NCI-H446 treated with DMSO at 0.1 percent for 48 hours (cell line): Measurements from ENCODE around the gene DENND6B.
A peak's percentile ranks its signal among the peaks of the same experiment; 100 is the strongest.
"Not testable (repeated sequence)": the region's sequence is repeated elsewhere in the genome, so short reads cannot be mapped to it uniquely, and the experiment has no call there.

Experiments
- DNase-seq: peaks from one replicate; lab custom pipeline; 2025; lab: John Stamatoyannopoulos, UW

Gene DENND6B

DNA sequence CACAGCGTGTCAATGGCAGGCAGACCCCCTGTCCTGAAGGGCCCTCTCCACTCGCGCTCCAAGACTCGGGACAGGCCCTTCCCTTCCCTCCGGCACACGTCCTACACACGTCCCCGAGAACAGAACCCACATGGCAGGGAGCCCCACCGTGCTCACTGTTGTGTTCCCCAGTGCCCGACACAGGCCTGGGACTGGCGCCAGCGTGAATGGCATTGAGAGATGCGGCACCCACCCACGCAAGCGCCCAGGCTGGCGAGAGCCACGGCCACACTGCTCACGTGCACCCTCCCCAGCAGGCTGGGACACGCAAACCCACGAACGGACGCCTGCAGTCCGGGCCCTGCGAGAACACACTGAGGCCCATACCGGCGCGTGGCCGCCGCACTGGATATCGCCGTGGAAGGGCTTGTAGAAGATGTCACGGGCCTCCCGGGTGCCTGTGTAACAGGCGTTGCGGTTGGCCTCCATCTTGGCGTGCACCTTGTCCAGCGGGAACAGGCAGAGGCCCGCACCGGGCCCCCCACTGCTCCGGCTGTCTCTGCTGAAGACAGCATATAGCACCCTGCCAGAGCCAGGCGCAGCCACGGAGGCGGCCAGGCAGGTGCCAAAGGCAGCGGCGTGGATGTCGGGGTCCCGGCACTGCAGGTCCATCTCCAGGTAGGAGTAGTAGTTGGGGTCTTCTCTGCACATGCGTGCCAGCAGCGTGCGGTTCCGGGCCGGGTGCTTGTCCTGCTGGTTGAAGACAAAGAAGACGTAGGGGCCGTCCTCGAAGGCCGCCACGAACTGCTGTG lies 37.5 kb downstream of the DENND6B start:
- DNase-seq = no peak

DNA sequence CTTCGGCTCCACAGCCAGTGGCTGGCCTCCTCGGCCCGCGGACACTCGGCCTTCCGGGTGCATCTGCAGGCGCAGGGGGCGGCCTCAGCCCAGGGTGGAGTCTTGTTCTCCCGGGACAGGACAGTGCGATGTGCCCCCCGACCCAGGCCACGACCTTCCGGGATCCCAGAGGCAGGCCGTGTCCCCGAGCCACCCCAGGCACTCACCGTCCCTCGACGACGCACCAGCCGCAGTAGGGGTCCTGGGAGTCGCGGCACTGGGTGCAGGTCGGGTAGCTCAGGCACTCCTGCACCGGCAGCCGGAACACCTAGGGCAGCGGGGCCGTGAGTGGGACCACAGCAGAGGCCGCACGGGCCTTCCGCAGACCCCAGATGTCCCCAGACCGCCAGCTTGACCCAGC lies 39.1 kb downstream of the DENND6B start:
- DNase-seq = no peak

DNA sequence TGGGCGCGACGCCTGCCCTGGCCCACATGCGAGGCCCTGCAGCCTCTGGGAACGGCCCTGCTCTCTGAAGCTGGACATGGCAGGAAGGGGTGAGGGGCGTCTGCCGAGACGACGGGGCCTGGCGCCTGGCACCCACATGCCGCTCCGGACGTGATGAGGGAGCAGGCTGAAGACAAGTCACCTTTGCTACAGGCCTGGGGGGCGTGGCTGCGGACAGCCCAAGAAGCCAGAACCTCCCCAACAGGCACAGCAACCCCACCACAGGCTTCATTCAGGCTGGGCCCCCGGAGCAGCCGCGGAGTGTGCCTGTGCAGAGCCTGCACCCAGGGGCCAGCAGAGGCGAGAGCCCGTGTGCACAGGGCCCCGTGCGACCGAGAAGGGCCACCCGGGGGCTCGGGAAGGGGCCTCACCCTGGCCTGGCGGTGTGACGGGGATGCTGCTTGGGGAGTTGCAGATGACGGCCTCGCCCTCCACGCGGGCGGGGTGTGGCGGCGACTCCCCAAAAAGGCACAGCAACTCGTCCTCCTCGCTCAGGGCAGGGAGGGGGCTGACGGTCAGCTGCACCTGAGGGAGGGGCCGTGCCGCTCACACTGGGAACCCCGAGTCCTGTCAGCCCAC lies 40.0 kb downstream of the DENND6B start:
- no peak for DNase-seq

DNA sequence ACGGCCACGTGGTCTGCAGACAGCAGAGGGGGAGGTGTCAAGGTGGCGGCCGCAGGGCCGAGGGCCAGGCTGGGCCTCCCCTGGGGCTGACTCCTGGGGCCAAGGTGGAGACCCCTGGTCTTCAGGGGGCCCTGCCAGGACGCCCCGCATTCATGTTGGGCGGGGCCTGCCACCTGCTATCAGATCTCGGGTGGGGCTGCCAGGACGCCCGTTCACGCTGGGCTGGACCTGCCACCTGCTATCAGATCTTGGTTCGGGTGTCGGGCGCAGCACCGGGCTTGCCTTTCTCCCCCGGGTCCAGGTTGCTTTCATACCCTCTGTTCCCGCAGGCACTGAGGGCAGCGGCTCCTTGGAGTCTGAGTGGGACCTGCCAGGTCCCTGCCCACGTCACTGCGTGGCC lies 40.5 kb downstream of the DENND6B start:
- DNase-seq = no peak

DNA sequence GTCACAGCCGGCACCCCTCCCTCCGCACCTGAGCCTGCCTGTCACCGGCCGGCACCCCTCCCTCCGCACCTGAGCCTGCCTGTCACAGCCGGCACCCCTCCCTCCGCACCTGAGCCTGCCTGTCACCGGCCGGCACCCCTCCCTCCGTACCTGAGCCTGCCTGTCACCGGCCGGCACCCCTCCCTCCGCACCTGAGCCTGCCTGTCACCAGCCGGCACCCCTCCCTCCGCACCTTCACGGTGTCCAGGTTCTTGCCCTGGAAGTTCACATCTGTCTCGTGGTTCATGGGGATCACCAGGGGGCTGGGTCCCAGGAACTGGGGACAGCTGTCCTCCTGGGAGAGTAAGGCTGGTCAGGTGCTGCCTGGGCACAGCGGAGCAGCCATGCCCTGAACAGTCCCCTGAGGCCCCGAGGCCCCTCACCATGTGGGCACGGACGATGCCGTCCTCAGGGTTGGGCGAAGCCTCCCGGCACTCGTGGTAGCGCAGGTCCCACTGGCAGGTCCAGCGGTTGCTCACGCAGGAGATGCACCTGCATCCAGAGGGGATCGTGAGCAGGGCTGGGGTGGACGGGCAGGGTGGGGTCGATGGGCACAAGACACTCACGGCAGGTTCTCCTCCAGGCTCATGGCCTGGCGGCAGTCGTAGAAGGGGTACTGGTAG lies 41.1 kb downstream of the DENND6B start:
- no peak for DNase-seq

DNA sequence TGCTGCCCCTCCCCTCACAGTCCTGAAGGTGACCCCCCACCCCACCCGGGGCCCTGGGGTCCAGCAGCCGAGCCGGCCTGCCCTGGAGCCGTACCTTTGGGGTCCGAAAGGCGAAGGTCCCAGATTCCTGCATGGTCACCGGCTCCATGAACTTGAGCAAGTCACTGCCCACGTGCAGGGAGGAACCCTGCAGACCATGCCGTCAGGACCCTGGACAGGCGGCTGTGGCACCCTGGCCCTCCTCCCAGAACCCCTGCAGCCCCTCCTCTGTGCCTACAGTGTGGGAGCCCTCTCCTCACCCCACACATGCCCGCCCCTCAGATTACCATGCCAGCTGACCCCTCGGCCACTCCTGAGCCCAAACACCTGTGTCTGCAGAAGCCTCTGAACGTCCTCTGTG lies 42.3 kb downstream of the DENND6B start:
- no peak for DNase-seq

DNA sequence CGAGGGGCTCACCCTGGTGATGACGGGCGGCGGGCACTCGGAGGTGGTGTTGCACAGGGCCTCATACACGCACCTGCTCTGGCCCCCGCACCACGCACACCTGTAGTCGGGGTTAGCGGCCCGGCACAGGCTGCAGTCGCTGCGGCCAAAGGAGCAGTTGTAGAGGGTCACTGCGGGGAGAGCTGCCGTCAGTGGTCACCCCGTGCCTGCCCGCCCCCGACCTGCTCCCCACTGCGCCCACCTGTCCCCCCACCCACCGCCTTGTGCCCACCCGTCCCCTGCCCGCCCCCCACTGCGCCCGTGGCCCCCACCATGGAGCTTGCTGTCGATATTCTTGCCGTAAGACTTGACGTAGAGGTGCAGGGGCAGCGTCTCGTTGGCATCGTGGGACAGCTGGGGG lies 43.0 kb downstream of the DENND6B start:
- no peak for DNase-seq

DNA sequence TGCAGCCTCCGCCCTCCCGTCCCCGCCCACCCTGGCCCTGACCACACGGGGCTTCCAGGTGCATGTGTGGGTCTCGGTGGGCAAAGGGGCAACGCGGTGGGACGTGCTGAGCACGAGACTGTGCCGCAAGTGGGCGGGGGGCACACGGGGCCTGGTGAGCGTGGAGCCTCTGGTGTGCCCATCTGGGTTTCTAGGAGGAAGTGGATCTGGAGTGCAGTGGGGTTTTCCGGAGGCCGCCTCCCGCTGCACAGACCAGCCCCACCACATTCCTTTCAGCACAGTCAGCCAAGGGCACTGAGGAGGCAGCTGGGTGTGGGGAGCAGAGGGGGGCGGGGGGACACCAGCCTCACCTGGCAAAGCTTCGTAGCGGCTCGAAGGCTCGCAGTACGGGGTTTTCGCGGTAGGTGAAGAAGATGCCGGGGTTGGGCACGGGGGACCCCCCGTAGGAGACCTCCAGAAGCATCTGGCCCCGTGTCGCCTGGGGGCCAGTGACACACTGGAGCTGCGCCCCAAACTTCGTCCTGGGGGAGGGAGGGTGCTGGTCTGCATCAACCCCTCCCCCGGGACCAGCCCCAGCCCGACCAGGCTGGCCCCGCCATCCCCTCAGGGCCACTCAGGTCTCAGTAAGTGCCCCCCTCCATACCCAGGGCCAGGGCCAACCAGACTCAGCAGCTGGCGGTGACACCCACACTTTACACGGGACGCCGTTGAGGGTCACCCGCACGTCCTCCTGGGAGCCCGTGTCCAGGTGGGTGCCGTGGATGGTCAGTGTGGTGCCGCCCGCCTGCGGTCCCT lies 44.3 kb downstream of the DENND6B start:
- no peak for DNase-seq

DNA sequence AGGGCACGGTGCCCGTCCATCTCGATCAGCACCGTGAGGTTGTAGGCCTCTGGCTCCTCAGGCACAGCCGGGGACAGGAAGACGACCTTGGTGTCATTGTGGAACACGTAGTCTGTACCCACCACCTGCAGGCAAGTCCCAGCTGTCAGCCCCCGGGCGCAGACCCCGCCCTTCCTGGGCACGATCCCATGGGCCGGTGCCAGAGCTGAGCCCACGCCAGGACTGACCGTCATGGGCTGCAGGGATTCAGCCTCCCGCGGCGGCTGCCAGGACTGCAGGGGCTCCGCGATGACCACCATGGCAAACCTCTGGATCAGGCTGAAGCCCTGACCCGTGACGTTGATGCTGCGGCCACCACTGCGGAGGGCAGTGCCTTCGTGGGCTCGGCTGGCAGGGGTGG lies 44.9 kb downstream of the DENND6B start:
- no peak for DNase-seq

DNA sequence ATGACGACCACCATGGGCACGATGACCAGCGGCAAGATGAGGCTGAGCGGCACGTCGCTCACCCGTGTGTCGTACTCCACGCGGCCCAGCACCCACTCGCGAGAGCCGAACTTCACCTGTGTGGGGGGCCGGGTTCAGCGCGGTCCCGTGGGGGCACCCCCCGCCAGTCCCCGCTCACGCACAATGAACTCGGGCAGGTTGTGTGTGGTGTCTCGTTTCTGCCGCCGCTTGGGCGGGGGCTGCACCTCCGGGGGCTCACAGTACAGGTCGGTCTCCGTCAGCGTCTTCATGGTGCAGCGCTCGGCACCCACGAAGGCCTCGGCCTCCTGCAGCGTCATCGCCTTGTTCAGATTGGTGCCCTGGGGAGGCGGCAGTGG lies 45.4 kb downstream of the DENND6B start:
- DNase-seq = no peak

DNA sequence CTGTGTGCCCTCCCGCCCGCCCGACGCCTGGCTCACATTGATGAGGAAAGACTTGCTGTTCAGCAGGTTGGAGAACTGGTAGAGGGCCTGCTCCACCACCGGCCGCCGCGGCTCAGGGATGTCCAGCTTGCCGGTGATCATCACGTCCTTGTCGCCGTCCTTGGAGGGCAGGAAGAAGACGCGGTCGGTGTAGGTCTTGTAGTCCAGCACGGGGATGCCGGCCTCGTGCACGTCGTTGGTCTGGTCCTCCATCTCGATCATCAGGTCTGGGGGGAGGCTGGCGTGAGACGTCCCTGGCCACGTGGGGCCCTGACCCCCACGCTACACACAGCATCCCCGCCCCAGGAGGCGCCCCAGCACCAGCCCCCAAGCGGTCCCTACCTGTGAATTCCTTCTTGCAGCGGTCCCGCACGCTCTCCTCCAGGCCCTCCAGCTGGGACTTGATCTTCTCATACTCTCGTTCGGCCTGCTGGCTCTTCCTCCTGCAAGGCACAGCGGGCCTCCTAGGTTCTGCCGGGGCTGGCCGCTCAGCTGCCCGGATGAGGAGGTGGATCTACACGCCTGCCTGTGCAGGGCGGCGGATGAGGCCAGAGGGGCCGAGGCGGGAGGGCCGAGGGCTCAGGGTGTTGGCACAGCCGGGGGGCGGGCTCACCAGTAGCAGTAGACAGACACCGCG lies 46.0 kb downstream of the DENND6B start:
- DNase-seq = no peak

DNA sequence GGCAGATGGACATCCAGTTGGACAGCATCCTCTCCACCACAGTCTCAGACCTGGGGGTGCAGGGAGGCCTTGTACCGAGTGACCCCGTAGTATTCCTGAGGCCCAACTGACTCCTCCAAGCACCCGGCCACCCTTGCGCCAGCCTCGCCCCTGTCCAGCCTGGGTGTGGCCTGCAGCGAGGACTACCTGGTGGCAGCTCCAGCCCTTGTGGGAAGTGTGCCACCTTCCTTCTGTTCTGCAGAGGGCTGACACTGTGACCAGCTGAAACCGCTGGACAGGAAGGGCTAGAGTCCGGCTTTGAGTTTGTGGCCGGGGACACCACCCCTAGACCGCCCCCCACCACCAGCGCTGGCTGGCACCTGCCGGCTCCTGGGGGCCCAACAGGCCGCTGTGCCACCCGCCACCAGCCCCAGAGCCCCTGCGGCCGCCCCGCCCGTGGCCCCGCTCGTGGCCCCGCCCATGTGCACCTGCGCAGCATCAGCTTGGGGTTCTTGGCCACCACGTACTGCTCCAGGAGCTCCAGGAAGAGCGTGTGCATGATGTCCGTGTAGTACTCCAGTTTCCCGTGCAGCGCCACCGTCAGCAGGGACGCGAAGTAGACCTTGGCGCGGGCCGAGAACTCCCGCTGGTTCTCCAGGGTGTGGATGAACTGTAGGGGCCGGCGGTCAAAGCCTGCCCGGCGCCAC lies 46.6 kb downstream of the DENND6B start:
- DNase-seq = no peak

DNA sequence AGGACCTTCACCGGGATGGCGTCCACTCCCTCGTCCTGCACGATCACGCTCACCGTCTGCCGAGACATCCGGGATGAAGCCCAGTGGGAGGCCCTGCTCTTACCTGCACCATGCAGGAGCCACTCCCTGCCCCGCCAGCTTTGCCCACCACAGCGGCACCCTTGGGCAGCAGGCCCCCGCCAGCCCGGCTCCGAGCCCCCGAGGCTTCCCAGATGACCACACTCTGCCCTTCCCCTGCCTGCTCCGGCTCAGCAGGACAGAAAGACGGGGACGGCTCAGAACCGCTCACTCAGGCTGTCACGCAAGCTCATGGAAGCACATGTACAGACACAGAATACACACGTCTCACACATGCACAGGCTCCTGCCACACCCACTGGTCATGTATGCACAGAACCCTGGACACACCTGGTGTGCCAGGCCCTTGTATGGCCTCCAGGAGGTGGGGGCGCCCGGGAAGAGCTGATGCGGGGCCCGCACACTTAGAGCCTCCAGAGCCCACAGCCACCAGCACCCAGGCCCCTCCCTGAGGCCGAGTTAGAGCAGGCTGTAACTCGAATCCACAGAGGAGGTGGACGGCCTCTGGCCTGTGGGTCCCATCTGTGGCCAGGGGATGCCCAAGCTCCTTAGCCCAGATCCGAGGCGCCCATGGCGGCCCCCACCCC lies 47.7 kb downstream of the DENND6B start:
- no peak for DNase-seq

DNA sequence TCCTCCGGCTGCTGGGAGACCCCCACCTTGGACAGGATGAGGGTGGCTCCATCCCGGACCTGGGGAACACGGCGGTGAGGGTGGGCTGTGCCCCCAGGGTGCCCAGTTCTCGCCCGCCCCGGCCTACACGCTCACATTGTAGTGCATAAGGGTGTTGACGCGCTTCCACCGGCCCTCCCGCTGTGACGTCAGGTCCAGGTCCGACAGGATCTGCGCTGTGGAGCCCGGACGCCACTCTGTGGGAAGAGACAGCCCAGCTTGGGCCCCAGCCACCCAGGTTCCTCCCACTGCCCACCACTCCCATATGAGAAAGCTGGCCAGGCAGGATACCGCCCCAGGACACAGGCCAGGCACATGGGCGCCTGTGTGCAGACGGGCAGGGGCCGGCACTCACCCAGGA lies 48.4 kb downstream of the DENND6B start:
- DNase-seq = no peak

DNA sequence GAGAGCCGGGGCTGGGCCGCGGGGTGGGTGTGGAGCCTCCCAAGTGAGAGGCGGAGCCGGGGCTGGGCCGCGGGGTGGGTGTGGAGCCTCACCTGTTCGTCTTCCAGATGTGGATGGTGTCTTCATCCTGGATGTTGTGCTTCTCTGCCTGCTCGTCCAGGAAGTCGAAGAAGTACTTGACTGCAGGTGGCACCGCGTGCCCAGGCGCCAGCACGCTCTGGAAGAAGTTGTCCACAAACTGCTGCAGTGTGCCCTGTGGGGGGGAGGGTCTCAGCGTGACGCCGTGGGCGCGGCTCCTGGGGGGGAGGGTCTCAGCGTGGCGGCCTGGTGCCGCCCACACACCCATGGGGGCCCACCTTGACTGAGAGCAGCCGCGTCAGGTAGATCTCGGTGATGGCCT lies 49.1 kb downstream of the DENND6B start:
- DNase-seq = no peak

DNA sequence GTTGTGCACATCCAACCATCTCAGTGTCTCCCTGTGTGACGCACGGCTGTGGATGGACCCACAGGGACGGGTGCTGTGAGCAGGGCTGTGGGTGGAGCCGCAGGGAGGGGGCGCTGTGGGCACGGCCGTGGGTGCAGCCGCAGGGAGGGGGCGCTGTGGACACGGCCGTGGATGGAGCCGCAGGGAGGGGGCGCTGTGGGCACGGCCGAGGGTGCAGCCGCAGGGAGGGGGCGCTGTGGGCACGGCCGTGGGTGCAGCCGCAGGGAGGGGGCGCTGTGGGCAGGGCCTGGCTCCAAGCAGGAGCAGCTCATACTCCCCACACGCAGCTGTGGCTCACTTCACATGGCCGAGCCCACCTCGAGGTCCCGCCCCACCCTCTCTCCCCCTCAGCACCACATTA lies 50.7 kb downstream of the DENND6B start:
- no peak for DNase-seq

DNA sequence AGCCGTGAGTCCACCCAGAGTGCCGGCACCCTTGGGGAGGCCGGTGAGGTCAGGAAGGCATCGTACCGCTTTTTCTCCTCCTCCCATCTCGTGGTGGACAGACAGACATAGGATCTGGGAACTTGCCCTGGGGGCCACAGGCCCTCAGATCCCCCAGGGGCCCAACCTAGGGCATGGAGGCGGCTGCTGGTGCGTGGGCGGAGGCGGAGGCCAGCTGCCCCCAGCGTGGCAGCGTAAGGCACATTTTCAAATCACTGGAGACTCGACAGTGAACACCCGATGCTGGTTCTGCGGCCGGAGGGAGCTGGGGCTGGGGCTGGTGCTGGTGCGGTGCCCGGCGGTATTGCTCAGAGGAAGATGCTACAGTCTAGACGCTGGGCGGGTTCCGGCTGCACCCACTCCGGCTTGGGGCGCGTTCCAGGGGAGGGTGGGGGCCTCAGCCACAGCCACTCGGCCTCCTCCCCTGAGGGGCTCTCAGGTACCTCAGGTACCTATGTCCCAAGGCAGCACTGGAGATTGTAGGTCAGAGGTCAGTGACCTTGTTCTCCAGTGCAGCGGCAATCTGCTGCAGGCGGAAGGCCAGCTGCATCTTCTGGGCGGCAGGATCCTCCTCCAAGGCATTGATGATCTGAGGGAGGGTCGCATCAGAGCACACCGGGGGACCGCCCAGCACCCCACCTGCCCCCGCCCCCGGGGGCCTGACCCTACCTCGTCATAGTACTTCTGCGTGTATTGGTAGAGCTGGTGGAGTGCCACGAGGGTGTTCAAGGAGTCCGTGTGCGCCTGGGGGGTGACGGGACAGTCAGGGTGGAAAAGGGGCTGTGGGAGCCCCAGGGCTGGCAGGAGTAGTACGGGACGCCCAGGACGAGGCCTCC lies 51.4 kb downstream of the DENND6B start:
- DNase-seq = no peak

DNA sequence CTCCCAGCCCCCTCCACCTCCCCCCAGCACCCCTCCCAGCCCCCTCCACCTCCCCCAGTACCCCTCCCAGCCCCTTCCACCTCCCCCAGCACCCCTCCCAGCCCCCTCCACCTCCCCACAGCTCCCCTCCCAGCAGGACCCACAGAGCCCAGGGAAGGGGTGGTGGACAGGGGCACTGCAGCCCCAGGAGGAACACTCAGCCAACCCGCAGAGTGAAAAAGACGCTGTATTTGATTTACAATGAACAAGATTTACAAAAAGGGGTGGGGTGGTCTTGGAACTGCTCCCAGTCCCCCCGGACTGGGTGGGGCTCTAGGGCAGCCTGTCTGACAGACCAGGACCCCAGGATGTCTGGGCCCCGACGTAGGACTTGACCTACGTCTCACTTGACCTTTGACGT lies 52.0 kb downstream of the DENND6B start:
- DNase-seq = no peak

DNA sequence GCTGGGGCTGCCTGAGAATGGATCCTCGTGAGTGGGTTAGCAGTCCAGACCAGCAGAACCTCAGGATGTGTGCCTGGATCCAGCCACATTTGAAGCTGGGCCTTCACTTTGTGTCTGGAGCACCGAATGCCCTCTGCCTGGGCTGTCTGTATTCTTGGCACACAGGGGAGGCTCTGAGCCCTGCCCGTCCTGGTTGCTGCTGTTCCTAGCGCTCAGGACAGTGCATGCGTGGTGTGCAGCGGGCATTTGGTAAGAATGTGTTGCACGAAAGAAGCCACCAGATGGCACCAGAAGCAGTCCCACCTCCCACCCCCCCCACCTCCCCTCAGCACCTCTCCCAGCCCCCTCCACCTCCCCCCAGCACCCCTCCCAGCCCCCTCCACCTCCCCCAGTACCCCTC lies 52.5 kb downstream of the DENND6B start:
- peak; percentile 12 for DNase-seq

DNA sequence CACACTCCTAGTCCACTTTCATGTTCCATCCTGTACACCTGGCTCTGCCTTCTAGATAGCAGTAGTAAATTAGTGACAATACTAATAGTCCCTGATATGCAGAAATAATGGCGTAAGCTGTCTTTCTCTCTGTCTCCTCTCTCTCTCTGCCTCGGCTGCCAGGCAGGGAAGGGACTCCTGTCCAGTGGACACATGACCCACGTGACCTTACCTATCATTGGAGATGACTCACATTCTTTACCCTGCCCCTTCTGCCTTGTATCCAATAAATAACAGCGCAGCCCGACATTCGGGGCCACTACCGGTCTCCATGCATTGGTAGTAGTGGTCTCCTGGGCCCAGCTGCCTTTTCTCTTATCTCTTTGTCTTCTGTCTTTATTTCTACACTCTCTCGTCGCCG lies 53.0 kb downstream of the DENND6B start:
- not testable (repeated sequence) for DNase-seq
